Fibroblast of peridontal ligament (primary cell): ENCODE measurements around the gene NARS2.
"Not testable (repeated sequence)": the region's sequence is repeated elsewhere in the genome, so short reads cannot be mapped to it uniquely, and the experiment has no call there.

Experiments used
- DNase-seq: peaks from one replicate; pipeline ENCODE4 v3.0.0-alpha.2; 2010; ENCODE audit errors: extremely low read depth

NARS2 gene

GRCh38 chr11:78574386-78575381 is at the start of gene NARS2:
NARS2 (minus strand) TSS chr11:78574864; CDS start chr11:78574488, 376 bp downstream.
- DNase-seq = peak; percentile 97

GRCh38 chr11:78622666-78623065 is 48.0 kb upstream of the NARS2 start:
- no peak for DNase-seq

- no peak for DNase-seq
These were observed 45.5 kb upstream of the NARS2 start for GRCh38 chr11:78620159-78620558.

GRCh38 chr11:78615724-78616123 is 41.1 kb upstream of the NARS2 start:
- DNase-seq = no peak

- DNase-seq = no peak
These were observed 38.7 kb upstream of the NARS2 start for GRCh38 chr11:78613378-78613813.

GRCh38 chr11:78612721-78613377 is 38.2 kb upstream of the NARS2 start:
- DNase-seq = no peak

- DNase-seq = not testable (repeated sequence)
These were observed 34.7 kb upstream of the NARS2 start for GRCh38 chr11:78609321-78609720.

- DNase-seq = no peak
These were observed 33.0 kb upstream of the NARS2 start for GRCh38 chr11:78607696-78608095.

- DNase-seq = no peak
These were observed 32.0 kb upstream of the NARS2 start for GRCh38 chr11:78606667-78607066.

GRCh38 chr11:78605296-78605695 is 30.6 kb upstream of the NARS2 start:
- peak; percentile 6 for DNase-seq

- no peak for DNase-seq
These were observed 29.1 kb upstream of the NARS2 start for GRCh38 chr11:78603792-78604191.

- not testable (repeated sequence) for DNase-seq
These were observed 28.1 kb upstream of the NARS2 start for GRCh38 chr11:78602771-78603170.

- DNase-seq = not testable (repeated sequence)
These were observed 26.4 kb upstream of the NARS2 start for GRCh38 chr11:78601066-78601465.

- DNase-seq = not testable (repeated sequence)
These were observed 22.9 kb upstream of the NARS2 start for GRCh38 chr11:78597579-78597978.

GRCh38 chr11:78595436-78596130 is 20.9 kb upstream of the NARS2 start:
- peak; percentile 17 for DNase-seq

GRCh38 chr11:78594814-78595213 is 20.1 kb upstream of the NARS2 start:
- DNase-seq = no peak

GRCh38 chr11:78588517-78588916 is 13.9 kb upstream of the NARS2 start:
- no peak for DNase-seq

GRCh38 chr11:78587446-78587845 is 12.8 kb upstream of the NARS2 start:
- no peak for DNase-seq

GRCh38 chr11:78586452-78587046 is 11.9 kb upstream of the NARS2 start:
- no peak for DNase-seq

- DNase-seq = no peak
These were observed 9.2 kb upstream of the NARS2 start for GRCh38 chr11:78583889-78584288.

- no peak for DNase-seq
These were observed 2.8 kb upstream of the NARS2 start for GRCh38 chr11:78577495-78577894.
